Transverse colon (tissue), 4 donors: Measurements from ENCODE around the gene CCL3.

ENCODE experiments used
- CTCF ChIP-seq, 5 experiments: fragments of 200-600 bp in 3 of 5; fragments of 450-650 bp in 2 of 5; sonication (generic) in 3 of 5; IDR thresholded peaks; 1 replicate in 2 of 5; 2 replicates in 3 of 5; pipeline ENCODE4 v1.5.1; 2016 to 2017; ENCODE audit warnings: antibody characterized with exemption in 5 of 5, inconsistent platforms in 3 of 5, mild to moderate bottlenecking in 2 of 5, moderate library complexity in 1 of 5
- POLR2A ChIP-seq: fragments of 450-650 bp; IDR thresholded peaks from one replicate; pipeline ENCODE4 v1.6.1; 2016; ENCODE audit warnings: antibody characterized with exemption, mild to moderate bottlenecking, moderate library complexity
- POLR2AphosphoS5 ChIP-seq, 3 donors: sonication (generic); formaldehyde crosslinking; IDR thresholded peaks; one replicate each; pipeline ENCODE4 v1.6.1; 2016; ENCODE audit warnings: antibody characterized with exemption in 3 of 3

DNA sequence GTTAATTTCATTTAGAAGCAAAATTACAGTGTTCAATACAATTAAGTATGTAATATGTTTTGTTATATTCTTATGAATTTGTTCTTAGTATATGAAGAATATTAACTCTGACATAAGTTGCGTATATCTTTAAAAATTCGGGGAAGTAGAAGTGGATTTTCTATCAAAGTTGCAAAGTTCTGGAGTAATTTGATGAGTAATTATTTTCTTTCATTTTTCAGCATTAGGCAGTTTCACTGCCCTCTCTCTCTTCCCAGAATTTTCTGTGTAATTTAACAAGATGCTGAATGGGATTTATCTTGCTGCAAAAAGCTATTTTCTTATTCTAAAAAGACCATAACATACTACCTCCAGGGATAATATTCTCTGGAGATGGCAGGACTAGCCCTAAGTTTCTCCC, 34.8 kb downstream of the CCL3 start:
- TF ChIP-seq CTCF (IDR thresholded peaks at IDR 0.05) = no peak
- no peak for TF ChIP-seq POLR2A
- no peak for TF ChIP-seq POLR2AphosphoS5 (IDR thresholded peaks at IDR 0.05)
